RWPE2 (cell line): Measurements from ENCODE around the gene RIN2.

ENCODE experiments used
- ATAC-seq: fragments of 200-7000 bp; cut with Tn5 transposase; 3 replicates; pipeline ENCODE4 v1.9.1; 2021; ENCODE audit warnings: low read depth
- DNase-seq: peaks from one replicate; pipeline ENCODE4 v3.0.0-alpha.2; 2020; ENCODE audit warnings: low spot score
- H3K27ac ChIP-seq: fragments of 450-650 bp; 2 replicates; pipeline ENCODE4 v1.5.1; 2017; ENCODE audit warnings: mild to moderate bottlenecking; ENCODE audit not compliant: poor library complexity, severe bottlenecking
- H3K27me3 ChIP-seq: fragments of 250-450 bp; sonication (Bioruptor Pico); 2 replicates; pipeline ENCODE4 v1.5.1; 2021; ENCODE audit warnings: mild to moderate bottlenecking, moderate library complexity; ENCODE audit not compliant: insufficient read depth, poor library complexity, severe bottlenecking
- H3K36me3 ChIP-seq: fragments of 250-450 bp; sonication (Bioruptor Pico); 2 replicates; pipeline ENCODE4 v1.5.1; 2020; ENCODE audit warnings: low read depth, mild to moderate bottlenecking, moderate library complexity
- H3K4me1 ChIP-seq: fragments of 250-450 bp; sonication (Bioruptor Pico); 2 replicates; pipeline ENCODE4 v1.5.1; 2021; ENCODE audit warnings: mild to moderate bottlenecking, moderate library complexity; ENCODE audit not compliant: insufficient read depth, poor library complexity, severe bottlenecking
- H3K4me3 ChIP-seq: fragments of 250-450 bp; sonication (Bioruptor Pico); 2 replicates; pipeline ENCODE4 v1.5.1; 2021; ENCODE audit warnings: mild to moderate bottlenecking, moderate library complexity; ENCODE audit not compliant: severe bottlenecking
- H3K9me3 ChIP-seq: fragments of 250-450 bp; sonication (Bioruptor Pico); 2 replicates; pipeline ENCODE4 v1.5.1; 2021; ENCODE audit warnings: mild to moderate bottlenecking, moderate library complexity; ENCODE audit not compliant: severe bottlenecking
- TF ChIP-seq, protein P1 (sequence below): fragments of 450-650 bp; IDR thresholded peaks from one replicate; pipeline ENCODE4 v1.5.1; 2017; ENCODE audit warnings: mild to moderate bottlenecking, moderate library complexity; ENCODE audit not compliant: poor library complexity, severe bottlenecking

Gene RIN2

DNA sequence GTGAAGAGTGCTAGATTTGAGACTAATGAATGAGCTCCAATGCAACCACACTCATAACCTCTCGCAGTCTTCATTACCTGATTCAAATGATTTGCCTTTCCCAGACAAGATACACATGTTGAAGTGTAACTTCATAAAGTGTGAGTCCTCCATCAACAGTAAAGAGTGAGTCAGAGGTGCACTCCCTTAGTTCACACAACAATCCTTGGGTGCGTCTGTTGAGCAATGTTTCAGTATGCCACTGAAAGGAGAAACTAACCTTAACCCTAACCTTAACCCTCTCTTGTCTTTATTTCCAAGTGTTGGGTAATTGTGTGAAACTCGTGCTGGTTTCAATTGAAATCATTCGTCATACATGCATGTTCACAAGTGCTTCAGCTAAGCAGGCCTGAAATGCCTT, 21.0 kb upstream of the RIN2 start:
- Histone ChIP-seq H3K36me3 (no peaks in the 10 kb centered on the region), H3K9me3 (no peaks in the 10 kb centered on the region), H3K27ac (peak overlapping the region; percentile 71), H3K4me3 (no peak overlapping the region), H3K27me3 (no peaks in the 10 kb centered on the region), H3K4me1 (peaks cover 29% of the 10 kb centered on the region)
- peak; percentile 78 for ATAC-seq
- no peak for DNase-seq
- TF ChIP-seq, protein P1, sequence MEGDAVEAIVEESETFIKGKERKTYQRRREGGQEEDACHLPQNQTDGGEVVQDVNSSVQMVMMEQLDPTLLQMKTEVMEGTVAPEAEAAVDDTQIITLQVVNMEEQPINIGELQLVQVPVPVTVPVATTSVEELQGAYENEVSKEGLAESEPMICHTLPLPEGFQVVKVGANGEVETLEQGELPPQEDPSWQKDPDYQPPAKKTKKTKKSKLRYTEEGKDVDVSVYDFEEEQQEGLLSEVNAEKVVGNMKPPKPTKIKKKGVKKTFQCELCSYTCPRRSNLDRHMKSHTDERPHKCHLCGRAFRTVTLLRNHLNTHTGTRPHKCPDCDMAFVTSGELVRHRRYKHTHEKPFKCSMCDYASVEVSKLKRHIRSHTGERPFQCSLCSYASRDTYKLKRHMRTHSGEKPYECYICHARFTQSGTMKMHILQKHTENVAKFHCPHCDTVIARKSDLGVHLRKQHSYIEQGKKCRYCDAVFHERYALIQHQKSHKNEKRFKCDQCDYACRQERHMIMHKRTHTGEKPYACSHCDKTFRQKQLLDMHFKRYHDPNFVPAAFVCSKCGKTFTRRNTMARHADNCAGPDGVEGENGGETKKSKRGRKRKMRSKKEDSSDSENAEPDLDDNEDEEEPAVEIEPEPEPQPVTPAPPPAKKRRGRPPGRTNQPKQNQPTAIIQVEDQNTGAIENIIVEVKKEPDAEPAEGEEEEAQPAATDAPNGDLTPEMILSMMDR, result no peak

DNA sequence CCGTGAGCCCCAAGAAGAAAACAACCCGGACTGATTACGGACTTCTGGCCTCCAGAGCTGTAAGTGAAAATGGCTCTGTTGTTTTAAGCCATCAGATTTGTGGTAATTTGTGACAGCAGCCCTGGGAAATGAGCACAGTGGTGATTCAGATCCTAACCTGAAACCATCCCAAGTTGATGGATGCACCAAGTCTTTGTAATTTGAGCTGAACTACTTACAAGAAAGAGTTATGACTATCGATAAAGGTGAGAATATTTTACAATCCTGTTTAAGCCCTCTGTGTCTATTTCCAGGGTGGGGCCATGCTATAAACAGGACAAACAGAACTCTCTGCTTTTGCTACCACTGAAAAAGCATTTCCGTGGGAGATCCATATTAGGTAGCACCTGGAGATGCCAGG, 19.1 kb upstream of the RIN2 start:
- TF ChIP-seq, protein P1, result no peak
- Histone ChIP-seq H3K9me3 (no peaks in the 10 kb centered on the region), H3K4me1 (peaks cover 29% of the 10 kb centered on the region), H3K36me3 (no peaks in the 10 kb centered on the region), H3K27ac (no peak overlapping the region), H3K27me3 (no peaks in the 10 kb centered on the region), H3K4me3 (no peak overlapping the region)
- ATAC-seq (no peak; the same call in 2 of the 3 replicates), DNase-seq (no peak)

DNA sequence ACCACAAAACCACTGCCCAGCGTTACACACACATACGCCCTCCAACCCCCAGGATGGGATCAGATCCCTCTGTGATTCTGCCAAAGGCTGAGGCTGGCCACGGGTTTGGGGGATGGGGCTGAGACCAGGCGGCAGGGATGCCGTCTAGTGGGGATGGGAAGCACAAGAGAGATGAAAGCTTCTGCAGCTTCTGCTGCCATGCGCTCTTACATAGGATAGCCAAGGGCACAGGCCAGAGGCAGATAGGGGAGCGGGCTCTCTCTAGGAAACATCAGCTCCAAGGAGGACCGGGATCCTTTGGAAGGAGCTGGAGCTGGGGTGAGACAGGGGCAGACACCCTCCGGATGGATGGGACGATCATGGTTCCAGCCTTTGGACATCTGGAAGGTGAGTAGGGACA, 18.7 kb upstream of the RIN2 start:
- TF ChIP-seq, protein P1, result no peak
- Histone ChIP-seq H3K27me3 (no peaks in the 10 kb centered on the region), H3K27ac (no peak overlapping the region), H3K9me3 (no peaks in the 10 kb centered on the region), H3K4me3 (no peak overlapping the region), H3K4me1 (peaks cover 29% of the 10 kb centered on the region), H3K36me3 (no peaks in the 10 kb centered on the region)
- ATAC-seq (no peak), DNase-seq (no peak)

DNA sequence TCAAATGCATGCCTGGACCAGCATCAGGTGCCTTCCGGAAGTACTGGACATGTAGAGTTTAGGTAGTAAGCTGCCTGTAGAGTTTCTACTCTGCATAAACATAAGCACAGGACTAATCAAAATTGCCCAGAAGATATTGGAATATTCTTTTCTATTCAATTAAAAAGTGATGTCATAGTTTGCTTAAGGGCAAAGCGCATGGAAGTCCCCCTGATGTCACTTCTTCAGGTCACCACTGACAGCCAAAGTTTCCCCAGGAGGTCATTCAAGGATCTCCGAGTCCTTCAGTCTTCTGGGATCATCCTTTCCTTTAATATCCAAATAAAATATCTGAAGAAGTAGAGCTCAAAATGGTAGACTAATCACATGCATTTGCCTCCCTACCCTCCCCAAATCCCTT, 17.5 kb upstream of the RIN2 start:
- Histone ChIP-seq H3K4me3 (no peak overlapping the region), H3K9me3 (no peaks in the 10 kb centered on the region), H3K27me3 (no peaks in the 10 kb centered on the region), H3K4me1 (peaks cover 23% of the 10 kb centered on the region), H3K27ac (no peak overlapping the region), H3K36me3 (no peaks in the 10 kb centered on the region)
- DNase-seq (no peak), ATAC-seq (no peak)
- TF ChIP-seq, protein P1, result no peak

DNA sequence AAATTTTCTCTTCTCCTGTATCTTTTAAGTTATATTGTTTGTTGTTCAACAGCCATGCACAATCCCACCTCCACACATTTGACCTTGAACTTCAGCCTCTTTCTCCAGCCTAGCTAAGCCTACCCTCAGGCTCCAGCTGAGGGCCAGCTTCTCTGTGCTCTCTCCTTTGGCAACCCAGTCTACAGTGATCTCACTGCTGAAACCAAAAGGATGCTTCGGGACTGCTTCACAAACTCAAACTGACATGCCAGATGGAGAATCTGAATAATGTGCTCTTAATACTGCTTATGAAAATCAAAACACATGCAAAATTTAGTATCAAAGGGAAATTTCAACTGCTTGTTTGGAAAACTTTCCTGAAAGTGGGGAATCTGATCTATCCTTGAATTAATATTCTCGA, 16.1 kb upstream of the RIN2 start:
- Histone ChIP-seq H3K36me3 (no peaks in the 10 kb centered on the region), H3K9me3 (no peaks in the 10 kb centered on the region), H3K27me3 (no peaks in the 10 kb centered on the region), H3K27ac (no peak overlapping the region), H3K4me1 (peaks cover 10% of the 10 kb centered on the region), H3K4me3 (no peak overlapping the region)
- TF ChIP-seq, protein P1, result no peak
- DNase-seq (no peak), ATAC-seq (no peak)
